ENCODE measurements around the gene TFB2M.

The TFB2M gene

GRCh38 chr1:246516126-246516525 is 49.9 kb downstream of the TFB2M start:
- in situ Hi-C loops (cut with MboI; ENCODE audit: low sequenced_read_pairs), result no loop called here

GRCh38 chr1:246515390-246516005 is 50.6 kb downstream of the TFB2M start:
- in situ Hi-C loops (cut with MboI; ENCODE audit: low sequenced_read_pairs), result no loop called here

GRCh38 chr1:246513619-246514343 is 52.3 kb downstream of the TFB2M start:
- in situ Hi-C loops (cut with MboI; ENCODE audit: low sequenced_read_pairs), result no loop called here

GRCh38 chr1:246513041-246513440 is 53.0 kb downstream of the TFB2M start:
- in situ Hi-C loops (cut with MboI; ENCODE audit: low sequenced_read_pairs), result no loop called here

- in situ Hi-C loops (cut with MboI; ENCODE audit: low sequenced_read_pairs), result no loop called here
Measured at GRCh38 chr1:246512635-246513034, 53.4 kb downstream of the TFB2M start.

- in situ Hi-C loops (cut with MboI; ENCODE audit: low sequenced_read_pairs), result no loop called here
Measured at GRCh38 chr1:246512230-246512629, 53.8 kb downstream of the TFB2M start.

GRCh38 chr1:246511203-246511602 is 54.9 kb downstream of the TFB2M start:
- in situ Hi-C loops (cut with MboI; ENCODE audit: low sequenced_read_pairs), result no loop called here

GRCh38 chr1:246510147-246511030 is 55.7 kb downstream of the TFB2M start:
- in situ Hi-C loops (cut with MboI; ENCODE audit: low sequenced_read_pairs), result no loop called here

GRCh38 chr1:246508897-246509688 is 57.0 kb downstream of the TFB2M start:
- in situ Hi-C loops (cut with MboI; ENCODE audit: low sequenced_read_pairs), result no loop called here

GRCh38 chr1:246506674-246507481 is 59.2 kb downstream of the TFB2M start, which contains the start of gene SMYD3:
Gene SMYD3 (minus strand): TSS chr1:246507279.
- in situ Hi-C loops (cut with MboI; ENCODE audit: low sequenced_read_pairs), result no loop called here

- in situ Hi-C loops (cut with MboI; ENCODE audit: low sequenced_read_pairs), result no loop called here
Measured at GRCh38 chr1:246506367-246506673, 59.7 kb downstream of the TFB2M start.

- in situ Hi-C loops (cut with MboI; ENCODE audit: low sequenced_read_pairs), result no loop called here
Measured at GRCh38 chr1:246503341-246503740, 62.7 kb downstream of the TFB2M start.

- in situ Hi-C loops (cut with MboI; ENCODE audit: low sequenced_read_pairs), result no loop called here
Measured at GRCh38 chr1:246497331-246497915, 68.6 kb downstream of the TFB2M start.

GRCh38 chr1:246492611-246493245 is 73.3 kb downstream of the TFB2M start:
- in situ Hi-C loops (cut with MboI; ENCODE audit: low sequenced_read_pairs), result no loop called here

GRCh38 chr1:246491551-246492053 is 74.5 kb downstream of the TFB2M start:
- in situ Hi-C loops (cut with MboI; ENCODE audit: low sequenced_read_pairs), result no loop called here

All from HL-60/S4 treated with retinoic acid at 250 ng/mL for 4 days and 3 days (cell line).